Measurements from ENCODE around the gene UNC93B1.
"Not testable (repeated sequence)": the region's sequence is repeated elsewhere in the genome, so short reads cannot be mapped to it uniquely, and the experiment has no call there.

GRCh38 chr11:67954251-67954650, 49.6 kb downstream of the UNC93B1 start:
- not testable (repeated sequence) for TF ChIP-seq E2F6 (IDR thresholded peaks at IDR 0.05; ENCODE audit: borderline replicate concordance, low read depth); PBX3 (IDR thresholded peaks at IDR 0.05); POLR2A (IDR thresholded peaks at IDR 0.05; ENCODE audit: low read length); HMGXB4 (CRISPR knock-in tag; IDR thresholded peaks at IDR 0.05; ENCODE audit: borderline replicate concordance); CTCF (IDR thresholded peaks at IDR 0.05); CHD2 (IDR thresholded peaks at IDR 0.05; ENCODE audit: low read length, partially characterized antibody); NPAS2 (CRISPR knock-in tag; IDR thresholded peaks at IDR 0.05; ENCODE audit: borderline replicate concordance); CBX8 (IDR thresholded peaks at IDR 0.05); POLR2AphosphoS2 (conservative IDR thresholded peaks at IDR 0.05; ENCODE audit: low read length); KDM5A (IDR thresholded peaks at IDR 0.05)

Data from A549 (cell line).